Activated CD8-positive, alpha-beta T cell treated with anti-CD3 and anti-CD28 coated beads for 36 hours (primary cell): ENCODE results near the gene GFPT2. TPM values are rescaled to one million over a fixed set of nuclear protein-coding genes. Genes with fewer than 3 reads are reported as not detected.

Source experiments
- ATAC-seq: fragments of 200-7000 bp; cut with Tn5 transposase; one replicate; pipeline ENCODE4 v1.10.0; 2021; ENCODE audit warnings: mild to moderate bottlenecking, moderate library complexity
- CTCF ChIA-PET: fragments of 350-600 bp; sonication (Branson Sonifier 250); formaldehyde crosslinking; loops from one replicate; lab custom pipeline; 2021; ENCODE audit warnings: antibody characterized with exemption; lab: Charles Lee
- POLR2A ChIA-PET: fragments of 350-600 bp; sonication (Branson Sonifier 250); formaldehyde crosslinking; loops from one replicate; lab custom pipeline; 2021; ENCODE audit warnings: antibody characterized with exemption; lab: Charles Lee
- DNase-seq: peaks from one replicate; pipeline ENCODE4 v3.0.0-alpha.2; 2020
- H3K27ac Mint-ChIP-seq: one replicate; pipeline ENCODE4 v1.8.0; 2021; ENCODE audit warnings: mild to moderate bottlenecking, mixed read lengths
- H3K27me3 Mint-ChIP-seq: one replicate; pipeline ENCODE4 v1.8.0; 2021; ENCODE audit warnings: mixed read lengths
- H3K36me3 Mint-ChIP-seq: one replicate; pipeline ENCODE4 v1.8.0; 2021; ENCODE audit warnings: low read depth, mixed read lengths
- H3K4me1 Mint-ChIP-seq: one replicate; pipeline ENCODE4 v1.8.0; 2021; ENCODE audit warnings: low read depth, mixed read lengths
- H3K4me3 Mint-ChIP-seq: one replicate; pipeline ENCODE4 v1.8.0; 2021; ENCODE audit warnings: mild to moderate bottlenecking, moderate library complexity, mixed read lengths
- H3K9me3 Mint-ChIP-seq: one replicate; pipeline ENCODE4 v1.8.0; 2021; ENCODE audit warnings: mixed read lengths
- intact Hi-C: fragments of 100-400 bp; cut with micrococcal nuclease; formaldehyde crosslinking; loops from one replicate; pipeline ENCODE4 v1.10.0; 2022
- total RNA-seq, 2 experiments: library from RNA; stranded (reverse); gene quantifications; one replicate each; pipeline ENCODE4 v1.2.3, GENCODE V29; 2021
- TF ChIP-seq, protein P1 (sequence below): fragments of 200-600 bp; IDR thresholded peaks from one replicate; pipeline ENCODE4 v1.8.0; 2022; ENCODE audit warnings: antibody characterized with exemption, mild to moderate bottlenecking

The GFPT2 gene
- total RNA-seq, 2 experiments from 2014 or later: not detected

DNA sequence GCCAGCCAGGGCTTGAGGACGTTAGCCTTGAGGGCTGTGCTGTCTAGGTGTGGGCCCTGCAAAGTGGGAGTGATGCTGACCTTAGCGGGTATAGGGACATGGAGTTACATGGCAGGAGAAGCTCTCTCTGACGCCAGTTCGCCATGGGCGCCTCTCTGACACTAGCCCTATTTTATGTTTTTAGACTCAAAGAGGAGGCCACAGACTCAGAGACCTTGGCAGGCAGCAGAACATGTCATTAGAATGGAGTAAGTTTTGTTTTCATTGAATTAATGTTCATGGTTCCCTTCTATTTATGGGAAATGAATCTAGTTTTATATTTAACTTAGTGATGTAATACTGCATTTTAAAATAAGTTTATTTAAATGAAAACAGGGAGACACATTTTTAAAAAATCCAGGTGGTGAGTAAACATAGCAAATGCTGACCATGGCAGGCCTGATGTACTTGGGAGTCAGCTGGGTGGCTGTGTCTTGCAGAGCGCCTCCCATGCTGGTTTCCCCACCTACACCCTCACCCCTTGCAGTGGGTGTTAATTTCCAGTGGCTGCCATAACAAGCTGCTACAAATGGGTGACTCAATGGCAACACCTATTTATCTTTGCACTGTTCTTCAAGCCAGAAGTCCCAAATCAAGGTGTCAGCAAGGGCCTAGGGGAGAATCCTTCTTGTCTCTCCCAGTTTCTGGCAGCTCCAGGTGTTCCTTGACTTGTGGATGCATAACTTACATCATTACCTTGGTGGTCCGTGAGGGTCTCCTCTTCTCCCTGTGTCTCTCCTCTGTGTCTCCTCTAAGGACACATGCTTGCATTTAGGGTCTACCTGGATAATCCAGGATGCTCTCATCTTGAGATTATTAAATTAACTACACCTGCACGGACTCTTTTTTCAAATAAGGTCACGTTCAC lies 25.6 kb upstream of the GFPT2 start:
- no peak for ATAC-seq
- H3K4me1 Mint-ChIP-seq: no peaks in the 10 kb centered on the region
- no peak overlapping the region for H3K4me3 Mint-ChIP-seq
- H3K27me3 Mint-ChIP-seq: no peaks in the 10 kb centered on the region
- no peaks in the 10 kb centered on the region for H3K9me3 Mint-ChIP-seq
- CTCF ChIA-PET: no interaction called here
- H3K36me3 Mint-ChIP-seq: no peaks in the 10 kb centered on the region
- intact Hi-C loops: no loop called here
- no peak overlapping the region for H3K27ac Mint-ChIP-seq
- POLR2A ChIA-PET: no interaction called here
- TF ChIP-seq, protein P1, sequence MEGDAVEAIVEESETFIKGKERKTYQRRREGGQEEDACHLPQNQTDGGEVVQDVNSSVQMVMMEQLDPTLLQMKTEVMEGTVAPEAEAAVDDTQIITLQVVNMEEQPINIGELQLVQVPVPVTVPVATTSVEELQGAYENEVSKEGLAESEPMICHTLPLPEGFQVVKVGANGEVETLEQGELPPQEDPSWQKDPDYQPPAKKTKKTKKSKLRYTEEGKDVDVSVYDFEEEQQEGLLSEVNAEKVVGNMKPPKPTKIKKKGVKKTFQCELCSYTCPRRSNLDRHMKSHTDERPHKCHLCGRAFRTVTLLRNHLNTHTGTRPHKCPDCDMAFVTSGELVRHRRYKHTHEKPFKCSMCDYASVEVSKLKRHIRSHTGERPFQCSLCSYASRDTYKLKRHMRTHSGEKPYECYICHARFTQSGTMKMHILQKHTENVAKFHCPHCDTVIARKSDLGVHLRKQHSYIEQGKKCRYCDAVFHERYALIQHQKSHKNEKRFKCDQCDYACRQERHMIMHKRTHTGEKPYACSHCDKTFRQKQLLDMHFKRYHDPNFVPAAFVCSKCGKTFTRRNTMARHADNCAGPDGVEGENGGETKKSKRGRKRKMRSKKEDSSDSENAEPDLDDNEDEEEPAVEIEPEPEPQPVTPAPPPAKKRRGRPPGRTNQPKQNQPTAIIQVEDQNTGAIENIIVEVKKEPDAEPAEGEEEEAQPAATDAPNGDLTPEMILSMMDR: no peak
- DNase-seq: no peak

DNA sequence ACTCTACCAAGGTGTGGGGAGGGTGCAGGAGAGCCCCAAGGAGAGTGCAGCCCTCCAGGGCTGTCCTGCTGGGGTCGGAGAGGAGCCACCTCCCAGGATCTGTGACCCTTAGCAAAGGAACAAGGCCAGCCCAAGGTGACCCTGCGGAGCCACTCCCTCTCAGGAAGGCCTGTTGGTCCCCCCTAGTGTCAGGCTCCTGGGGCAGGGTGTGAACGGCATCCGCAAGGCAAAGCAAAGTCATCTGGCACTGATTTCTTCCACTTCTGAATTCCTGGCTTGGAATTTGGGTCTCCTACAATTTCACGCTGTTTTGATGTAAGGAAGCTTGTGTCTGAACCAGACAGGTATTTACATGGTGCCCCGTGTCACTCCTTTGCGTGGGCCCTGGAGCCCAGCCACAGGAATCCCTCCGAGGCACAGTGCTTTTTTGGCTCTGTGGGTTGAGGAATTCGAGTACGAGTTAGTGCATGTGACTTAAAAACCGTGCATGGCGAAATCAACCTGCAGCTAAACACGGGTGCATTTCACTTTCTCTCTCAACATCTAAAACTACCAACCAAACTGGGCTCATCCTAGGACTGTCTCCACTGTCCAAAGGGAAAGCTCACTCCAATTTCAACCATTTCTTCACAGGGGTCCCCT lies 24.5 kb upstream of the GFPT2 start:
- H3K4me3 Mint-ChIP-seq: no peak overlapping the region
- CTCF ChIA-PET: no interaction called here
- no peaks in the 10 kb centered on the region for H3K9me3 Mint-ChIP-seq
- POLR2A ChIA-PET: no interaction called here
- no peak for ATAC-seq
- intact Hi-C loops: no loop called here
- TF ChIP-seq, protein P1: no peak
- no peaks in the 10 kb centered on the region for H3K36me3 Mint-ChIP-seq
- no peak for DNase-seq
- no peak overlapping the region for H3K27ac Mint-ChIP-seq
- H3K27me3 Mint-ChIP-seq: no peaks in the 10 kb centered on the region
- H3K4me1 Mint-ChIP-seq: no peaks in the 10 kb centered on the region

DNA sequence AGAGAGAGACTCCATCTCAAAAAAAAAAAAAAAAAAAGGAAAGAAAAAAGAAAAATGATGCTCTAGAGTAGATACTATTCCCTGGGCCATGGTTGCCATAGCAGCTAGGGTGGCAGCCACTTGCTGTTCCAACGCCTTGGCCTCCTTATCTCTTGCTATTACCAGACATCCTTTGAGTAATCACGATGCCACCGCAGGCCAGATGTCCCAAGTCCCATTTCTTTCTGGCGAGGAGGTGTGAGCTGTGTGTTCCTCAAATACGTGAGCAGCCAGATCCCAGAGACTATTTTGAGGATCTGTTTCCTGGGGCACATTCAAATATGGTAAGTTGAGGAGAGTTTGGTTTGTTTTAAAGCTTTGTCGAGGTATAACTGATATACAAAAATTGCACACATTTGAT lies 23.4 kb upstream of the GFPT2 start:
- Mint-ChIP-seq H3K9me3 (no peaks in the 10 kb centered on the region), H3K36me3 (no peaks in the 10 kb centered on the region), H3K27me3 (no peaks in the 10 kb centered on the region), H3K4me3 (no peak overlapping the region), H3K4me1 (no peaks in the 10 kb centered on the region), H3K27ac (no peak overlapping the region)
- intact Hi-C loops: no loop called here
- ATAC-seq: no peak
- CTCF ChIA-PET: no interaction called here
- POLR2A ChIA-PET: no interaction called here
- TF ChIP-seq, protein P1: no peak
- DNase-seq: no peak

GRCh38 chr5:180375955-180376354 lies 22.8 kb upstream of the GFPT2 start:
- intact Hi-C loops: no loop called here
- H3K9me3 Mint-ChIP-seq: no peaks in the 10 kb centered on the region
- H3K4me3 Mint-ChIP-seq: no peak overlapping the region
- ChIA-PET CTCF (no interaction called here), POLR2A (no interaction called here)
- TF ChIP-seq, protein P1: no peak
- ATAC-seq (no peak), DNase-seq (no peak)
- no peaks in the 10 kb centered on the region for H3K27me3 Mint-ChIP-seq
- no peaks in the 10 kb centered on the region for H3K36me3 Mint-ChIP-seq
- H3K27ac Mint-ChIP-seq: no peak overlapping the region
- no peaks in the 10 kb centered on the region for H3K4me1 Mint-ChIP-seq

- ATAC-seq (no peak), DNase-seq (no peak)
- CTCF ChIA-PET: no interaction called here
- Mint-ChIP-seq H3K4me3 (no peak overlapping the region), H3K27me3 (no peaks in the 10 kb centered on the region), H3K36me3 (no peaks in the 10 kb centered on the region), H3K9me3 (no peaks in the 10 kb centered on the region), H3K4me1 (no peaks in the 10 kb centered on the region), H3K27ac (no peak overlapping the region)
- intact Hi-C loops: no loop called here
- POLR2A ChIA-PET: no interaction called here
- TF ChIP-seq, protein P1: no peak
Observed at GRCh38 chr5:180375291-180375690, 22.2 kb upstream of the GFPT2 start.
